Measurements from ENCODE around the gene ZNF214. TPM values are rescaled to one million over a fixed set of nuclear protein-coding genes. Genes with fewer than 3 reads are reported as not detected.
"Not testable (repeated sequence)": the region's sequence is repeated elsewhere in the genome, so short reads cannot be mapped to it uniquely, and the experiment has no call there.

Gene ZNF214
- total RNA-seq, 1 experiment from 2014 or later = 3.1 TPM

GRCh38 chr11:6968816-6969215, 51.3 kb downstream of the ZNF214 start:
- no peak for DNase-seq (ENCODE audit: unreplicated experiment)
- Mint-ChIP-seq H3K4me3 (ENCODE audit: unreplicated experiment) (no peak overlapping the region), H3K36me3 (ENCODE audit: insufficient read depth, unreplicated experiment) (no peaks in the 10 kb centered on the region), H3K27me3 (ENCODE audit: insufficient read depth, unreplicated experiment) (no peaks in the 10 kb centered on the region), H3K9me3 (ENCODE audit: unreplicated experiment) (no peaks in the 10 kb centered on the region), H3K4me1 (ENCODE audit: insufficient read depth, unreplicated experiment) (no peaks in the 10 kb centered on the region), H3K27ac (ENCODE audit: low read depth, unreplicated experiment) (no peak overlapping the region)
- TF ChIP-seq CTCF (IDR thresholded peaks at IDR 0.05; ENCODE audit: unreplicated experiment) = no peak
- no TSS peak for BruUV-seq (replicated peaks)
- ChIA-PET CTCF (no interaction called here), POLR2A (no interaction called here)
- intact Hi-C loops (cut with micrococcal nuclease) = no loop called here

GRCh38 chr11:6962673-6963072, 57.5 kb downstream of the ZNF214 start:
- Mint-ChIP-seq H3K27me3 (ENCODE audit: insufficient read depth, unreplicated experiment) (no peaks in the 10 kb centered on the region), H3K27ac (ENCODE audit: low read depth, unreplicated experiment) (no peak overlapping the region), H3K4me1 (ENCODE audit: insufficient read depth, unreplicated experiment) (no peaks in the 10 kb centered on the region), H3K36me3 (ENCODE audit: insufficient read depth, unreplicated experiment) (peaks cover 6% of the 10 kb centered on the region), H3K9me3 (ENCODE audit: unreplicated experiment) (no peaks in the 10 kb centered on the region), H3K4me3 (ENCODE audit: unreplicated experiment) (no peak overlapping the region)
- TF ChIP-seq CTCF (IDR thresholded peaks at IDR 0.05; ENCODE audit: unreplicated experiment) = no peak
- ChIA-PET CTCF (interaction anchor here (0.9 to 1.2 kb wide), 2 partner anchors 14 to 151 kb away, joined by 3 to 5 read pairs; no protein-coding TSS in a partner anchor), POLR2A (no interaction called here)
- no peak for DNase-seq (ENCODE audit: unreplicated experiment)
- BruUV-seq (replicated peaks) = no TSS peak
- intact Hi-C loops (cut with micrococcal nuclease) = no loop called here

GRCh38 chr11:6962141-6962540, 58.0 kb downstream of the ZNF214 start:
- BruUV-seq (replicated peaks) = no TSS peak
- H3K36me3 Mint-ChIP-seq (ENCODE audit: insufficient read depth, unreplicated experiment) = peaks cover 6% of the 10 kb centered on the region
- H3K27me3 Mint-ChIP-seq (ENCODE audit: insufficient read depth, unreplicated experiment) = no peaks in the 10 kb centered on the region
- intact Hi-C loops (cut with micrococcal nuclease) = no loop called here
- no peak for TF ChIP-seq CTCF (IDR thresholded peaks at IDR 0.05; ENCODE audit: unreplicated experiment)
- no peaks in the 10 kb centered on the region for H3K9me3 Mint-ChIP-seq (ENCODE audit: unreplicated experiment)
- H3K27ac Mint-ChIP-seq (ENCODE audit: low read depth, unreplicated experiment) = no peak overlapping the region
- H3K4me3 Mint-ChIP-seq (ENCODE audit: unreplicated experiment) = no peak overlapping the region
- POLR2A ChIA-PET = interaction anchor here (0.6 kb wide), 1 partner anchor 36 kb away, joined by 3 read pairs; the partner anchor contains the start of gene ZNF215
- no peaks in the 10 kb centered on the region for H3K4me1 Mint-ChIP-seq (ENCODE audit: insufficient read depth, unreplicated experiment)
- CTCF ChIA-PET = interaction anchor here (0.9 kb wide), 1 partner anchor 14 kb away, joined by 5 read pairs; no protein-coding TSS in a partner anchor
- no peak for DNase-seq (ENCODE audit: unreplicated experiment)

GRCh38 chr11:6954248-6954647, 65.9 kb downstream of the ZNF214 start:
- DNase-seq (ENCODE audit: unreplicated experiment); CTCF ChIA-PET; BruUV-seq (replicated peaks); H3K9me3 Mint-ChIP-seq (ENCODE audit: unreplicated experiment); H3K4me1 Mint-ChIP-seq (ENCODE audit: insufficient read depth, unreplicated experiment); POLR2A ChIA-PET; intact Hi-C loops (cut with micrococcal nuclease); H3K27me3 Mint-ChIP-seq (ENCODE audit: insufficient read depth, unreplicated experiment); H3K4me3 Mint-ChIP-seq (ENCODE audit: unreplicated experiment); H3K36me3 Mint-ChIP-seq (ENCODE audit: insufficient read depth, unreplicated experiment): not testable (repeated sequence)
- H3K27ac Mint-ChIP-seq (ENCODE audit: low read depth, unreplicated experiment) = peak overlapping the region; percentile 36

Other genes with a start within 250 kb of the ZNF214 start
- gene OR2AG2, start 248.4 kb downstream of the ZNF214 start, total RNA-seq (2022) = 0.37 and 0.39 TPM in 2 replicates
- not detected in 2 replicates for gene OR2AG1, start 237.3 kb downstream of the ZNF214 start, total RNA-seq (2022)
- gene OR6A2, start 220.7 kb downstream of the ZNF214 start, total RNA-seq (2022) = 0.17 and 0.28 TPM in 2 replicates
- gene OR10A5, start 174.7 kb downstream of the ZNF214 start, total RNA-seq (2022) = not detected in 2 replicates
- gene OR10A2, start 157.3 kb downstream of the ZNF214 start, total RNA-seq (2022) = not detected in 2 replicates
- not detected in 2 replicates for gene OR10A4, start 143.7 kb downstream of the ZNF214 start, total RNA-seq (2022)
- 0.37 and 0.56 TPM in 2 replicates for gene OR2D2, start 127.8 kb downstream of the ZNF214 start, total RNA-seq (2022)
- gene OR2D3, start 99.3 kb downstream of the ZNF214 start, total RNA-seq (2022) = not detected in 2 replicates
- gene ZNF215, start 93.9 kb downstream of the ZNF214 start, total RNA-seq (2022) = 9.2 and 11.1 TPM in 2 replicates
- gene NLRP14, start 133 bp upstream of the ZNF214 start, total RNA-seq (2022) = not detected in 2 replicates
- gene RBMXL2, start 68.7 kb upstream of the ZNF214 start, total RNA-seq (2022) = not detected in 2 replicates
- not detected in 2 replicates for gene SYT9, start 231.6 kb upstream of the ZNF214 start, total RNA-seq (2022)

Measured in MCF 10A (cell line).